Measurements from ENCODE around the gene COBLL1. TPM values are rescaled to one million over a fixed set of nuclear protein-coding genes. Genes with fewer than 3 reads are reported as not detected.
"Not testable (repeated sequence)": the region's sequence is repeated elsewhere in the genome, so short reads cannot be mapped to it uniquely, and the experiment has no call there.

Gene COBLL1
- total RNA-seq, 1 donor from 2014 or later: 1.0 TPM

GRCh38 chr2:164710837-164711765 is 130.5 kb downstream of the COBLL1 start:
- H3K27me3 Mint-ChIP-seq (ENCODE audit: insufficient read depth, low read depth): no peaks in the 10 kb centered on the region
- Histone ChIP-seq H3F3A (ENCODE audit: low read depth) (no peaks in the 10 kb centered on the region), H4K20me1 (ENCODE audit: low read depth) (no peaks in the 10 kb centered on the region), H3K4me2 (no peak overlapping the region), H3K9me3 (ENCODE audit: low read depth) (no peaks in the 10 kb centered on the region), H3K79me2 (ENCODE audit: low read depth) (no peaks in the 10 kb centered on the region), H3K4me3 (no peak overlapping the region), H3K27ac (no peak overlapping the region), H3K9ac (no peak overlapping the region), H3K4me1 (no peaks in the 10 kb centered on the region), H3K36me3 (no peaks in the 10 kb centered on the region), H3K27me3 (no peaks in the 10 kb centered on the region), H2AFZ (replicated peaks) (no peak overlapping the region)
- H3K36me3 Mint-ChIP-seq: no peaks in the 10 kb centered on the region
- no peak overlapping the region for H3K27ac Mint-ChIP-seq
- no peaks in the 10 kb centered on the region for H3K4me1 Mint-ChIP-seq
- H3K4me3 Mint-ChIP-seq: no peak overlapping the region
- no peaks in the 10 kb centered on the region for H3K9me3 Mint-ChIP-seq
- no peak for DNase-seq (ENCODE audit: low spot score)
- no peak for TF ChIP-seq EZH2phosphoT487 (IDR thresholded peaks at IDR 0.05)
- TF ChIP-seq EZH2 (IDR thresholded peaks at IDR 0.05): no peak
- no peak for TF ChIP-seq CTCF (IDR thresholded peaks at IDR 0.05)

- H3K79me2 ChIP-seq (ENCODE audit: low read depth); H3K4me3 Mint-ChIP-seq; H3K4me1 ChIP-seq; H3K36me3 Mint-ChIP-seq; DNase-seq (ENCODE audit: low spot score); H3K27ac ChIP-seq; H3K27me3 Mint-ChIP-seq (ENCODE audit: insufficient read depth, low read depth); H3K4me2 ChIP-seq; H4K20me1 ChIP-seq (ENCODE audit: low read depth); H3K9ac ChIP-seq; H3F3A ChIP-seq (ENCODE audit: low read depth); H2AFZ ChIP-seq (replicated peaks); H3K36me3 ChIP-seq; H3K27me3 ChIP-seq; H3K4me1 Mint-ChIP-seq; H3K4me3 ChIP-seq; H3K9me3 Mint-ChIP-seq; H3K9me3 ChIP-seq (ENCODE audit: low read depth); H3K27ac Mint-ChIP-seq: not testable (repeated sequence)
Measured at GRCh38 chr2:164710252-164710836, 131.3 kb downstream of the COBLL1 start.

GRCh38 chr2:164706522-164706921 is 135.1 kb downstream of the COBLL1 start:
- no peaks in the 10 kb centered on the region for H3K4me1 Mint-ChIP-seq
- no peaks in the 10 kb centered on the region for H3K9me3 Mint-ChIP-seq
- no peak overlapping the region for H3K4me2 ChIP-seq

More at GRCh38 chr2:164706522-164706921, 135.1 kb downstream of the COBLL1 start:
- H3K4me3 ChIP-seq: no peak overlapping the region
- no peak overlapping the region for H3K9ac ChIP-seq
- H3K79me2 ChIP-seq (ENCODE audit: low read depth): no peaks in the 10 kb centered on the region
- H4K20me1 ChIP-seq (ENCODE audit: low read depth): no peaks in the 10 kb centered on the region
- DNase-seq (ENCODE audit: low spot score): no peak
- Mint-ChIP-seq H3K4me3 (no peak overlapping the region), H3K36me3 (no peaks in the 10 kb centered on the region), H3K27ac (no peak overlapping the region), H3K27me3 (ENCODE audit: insufficient read depth, low read depth) (no peaks in the 10 kb centered on the region)
- no peaks in the 10 kb centered on the region for H3F3A ChIP-seq (ENCODE audit: low read depth)
- H3K4me1 ChIP-seq: no peaks in the 10 kb centered on the region
- H3K27me3 ChIP-seq: no peaks in the 10 kb centered on the region
- H3K36me3 ChIP-seq: no peaks in the 10 kb centered on the region
- H2AFZ ChIP-seq (replicated peaks): no peak overlapping the region
- H3K27ac ChIP-seq: no peak overlapping the region
- no peaks in the 10 kb centered on the region for H3K9me3 ChIP-seq (ENCODE audit: low read depth)
- TF ChIP-seq CTCF (IDR thresholded peaks at IDR 0.05): no peak
- no peak for TF ChIP-seq EZH2 (IDR thresholded peaks at IDR 0.05)
- no peak for TF ChIP-seq EZH2phosphoT487 (IDR thresholded peaks at IDR 0.05)

All from neural progenitor cell (in vitro differentiated cells).